Hepatic stellate cell (primary cell): ENCODE results near the gene ZRANB3.
"Not testable (repeated sequence)": the region's sequence is repeated elsewhere in the genome, so short reads cannot be mapped to it uniquely, and the experiment has no call there.

ENCODE experiments used
- DNase-seq: peaks from one replicate; pipeline ENCODE4 v3.0.0; 2011; ENCODE audit warnings: low spot score

Gene ZRANB3

DNA sequence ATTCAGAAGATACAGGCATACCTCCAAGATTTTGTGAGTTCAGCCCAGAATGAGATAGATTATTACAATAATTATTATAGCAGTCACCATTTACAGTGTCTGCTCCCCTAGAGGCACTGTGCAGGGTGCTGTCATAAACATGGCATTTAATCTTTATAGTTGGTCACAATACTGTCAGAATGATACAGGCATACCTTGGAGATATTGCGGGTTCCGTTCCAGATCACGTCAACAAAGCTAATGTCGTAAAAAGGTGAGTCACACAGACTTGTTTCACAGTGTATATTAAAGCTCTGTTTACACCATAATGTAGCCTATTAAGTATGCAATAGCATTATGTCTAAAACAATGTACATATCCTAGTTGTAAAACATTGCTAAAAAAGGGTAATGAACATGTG lies 45.6 kb downstream of the ZRANB3 start:
- DNase-seq: no peak

GRCh38 chr2:135475128-135475527 lies 55.9 kb downstream of the ZRANB3 start:
- DNase-seq: no peak

GRCh38 chr2:135473567-135473966 lies 57.5 kb downstream of the ZRANB3 start:
- DNase-seq: peak; percentile 24

DNA sequence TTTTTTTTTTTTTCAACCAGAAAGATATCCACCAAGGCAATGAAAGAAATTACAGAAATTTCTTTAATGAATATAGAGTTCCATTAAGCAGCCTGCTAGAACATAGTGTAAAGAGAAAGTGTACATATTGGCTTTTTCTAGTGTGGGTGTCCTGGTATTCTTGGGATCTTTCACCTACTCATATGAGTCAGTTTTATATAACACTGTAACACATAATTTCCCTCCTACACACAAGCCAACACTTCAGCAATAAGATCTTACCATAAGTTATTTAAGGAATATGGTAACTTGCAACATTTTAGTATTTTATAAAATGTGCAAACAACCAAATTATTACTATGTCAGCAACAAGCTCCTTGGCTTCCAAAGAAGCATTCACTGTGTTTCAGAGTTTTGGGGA lies 59.9 kb downstream of the ZRANB3 start:
- DNase-seq: no peak

DNA sequence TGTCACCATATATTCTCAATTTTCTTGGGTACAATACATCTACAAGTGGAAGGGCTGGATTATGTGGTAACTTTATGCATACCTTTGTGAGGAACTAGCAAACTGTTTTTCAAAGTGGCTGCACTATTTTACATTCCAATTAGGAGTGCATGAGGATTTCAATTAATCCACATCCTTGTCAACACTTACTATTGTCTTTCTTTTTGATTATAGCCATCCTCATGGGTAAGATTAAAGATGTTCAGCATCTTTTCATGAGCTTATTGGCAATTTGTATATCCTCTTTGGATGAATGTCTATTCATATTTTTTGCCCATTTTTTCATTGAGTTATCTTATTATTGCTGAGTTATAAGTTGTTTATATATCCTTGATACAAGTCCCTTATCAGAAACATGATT lies 73.7 kb downstream of the ZRANB3 start:
- DNase-seq: no peak

DNA sequence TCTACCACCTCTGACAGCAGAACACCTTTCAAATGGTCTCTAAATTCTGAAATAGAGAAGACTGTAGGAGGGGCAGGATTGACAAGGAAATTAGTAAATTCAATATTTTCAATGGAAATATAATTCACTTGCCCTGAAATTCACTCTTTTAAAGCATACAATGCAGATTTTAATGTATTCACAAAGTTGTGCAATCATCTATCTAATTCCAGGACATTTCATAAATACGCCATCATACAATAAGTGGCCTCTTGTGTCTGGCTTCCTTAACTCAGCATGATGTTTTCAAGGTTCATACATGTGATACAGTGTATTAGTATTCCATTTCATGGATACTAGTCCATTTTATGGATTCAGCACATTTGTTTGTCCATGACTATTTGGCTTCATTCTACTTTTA lies 74.2 kb downstream of the ZRANB3 start:
- DNase-seq: no peak

- no peak for DNase-seq
Observed at GRCh38 chr2:135456431-135456830, 74.6 kb downstream of the ZRANB3 start.

DNA sequence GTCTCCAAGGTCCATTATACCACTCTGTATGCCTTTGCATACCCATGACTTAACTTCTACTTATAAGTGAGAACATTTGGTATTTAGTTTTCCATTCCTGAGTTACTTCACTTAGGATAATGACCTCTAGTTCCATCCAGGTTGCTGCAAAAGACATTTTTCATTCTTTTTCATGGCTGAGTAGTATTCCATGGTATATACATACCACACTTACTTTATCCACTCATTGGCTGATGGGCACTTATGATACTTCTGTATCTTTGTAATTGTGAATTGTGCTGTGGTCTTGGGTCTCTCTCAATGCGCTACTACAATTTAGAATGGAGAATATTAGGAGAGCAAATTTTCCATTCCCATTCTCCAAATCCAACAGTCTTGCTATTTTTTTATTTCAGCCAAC lies 76.4 kb downstream of the ZRANB3 start:
- no peak for DNase-seq

DNA sequence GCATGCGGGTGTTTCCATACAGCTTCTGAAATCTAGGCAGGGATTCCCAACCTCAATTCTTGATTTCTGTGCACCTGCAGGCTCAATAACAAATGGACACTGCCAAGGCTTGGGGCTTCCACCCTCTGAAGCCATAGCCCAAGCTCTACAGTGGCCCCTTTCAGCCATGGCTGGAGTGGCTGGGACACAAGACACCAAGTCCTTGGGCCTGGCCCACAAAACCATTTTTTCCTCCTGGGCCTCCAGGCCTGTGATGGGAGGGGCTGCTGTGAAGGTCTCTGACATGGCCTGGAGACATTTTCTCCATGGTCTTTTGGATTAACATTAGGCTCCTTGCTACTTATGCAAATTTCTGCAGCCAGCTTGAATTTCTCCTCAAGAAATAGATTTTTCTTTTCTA lies 78.0 kb downstream of the ZRANB3 start:
- not testable (repeated sequence) for DNase-seq

- DNase-seq: no peak
Observed at GRCh38 chr2:135451966-135452365, 79.1 kb downstream of the ZRANB3 start.

DNA sequence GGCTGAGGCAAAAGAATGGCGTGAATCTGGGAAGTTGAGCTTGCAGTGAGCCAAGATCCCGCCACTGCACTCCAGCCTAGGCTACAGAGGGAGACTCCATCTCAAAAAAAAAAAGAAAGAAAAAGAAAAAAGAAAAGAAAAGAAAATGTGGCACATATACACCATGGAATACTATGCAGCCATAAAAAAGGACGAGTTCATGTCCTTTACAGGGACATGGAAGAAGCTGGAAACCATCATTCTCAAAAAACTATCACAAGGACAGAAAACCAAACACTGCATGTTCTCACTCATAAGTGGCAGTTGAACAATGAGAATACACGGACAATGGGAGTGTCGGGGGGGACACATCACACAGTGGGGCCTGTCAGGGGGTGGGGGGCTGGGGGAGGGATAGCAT lies 88.0 kb downstream of the ZRANB3 start:
- not testable (repeated sequence) for DNase-seq

GRCh38 chr2:135435155-135435554 lies 95.9 kb downstream of the ZRANB3 start:
- not testable (repeated sequence) for DNase-seq

- DNase-seq: no peak
Observed at GRCh38 chr2:135424849-135425248, 106.2 kb downstream of the ZRANB3 start.

DNA sequence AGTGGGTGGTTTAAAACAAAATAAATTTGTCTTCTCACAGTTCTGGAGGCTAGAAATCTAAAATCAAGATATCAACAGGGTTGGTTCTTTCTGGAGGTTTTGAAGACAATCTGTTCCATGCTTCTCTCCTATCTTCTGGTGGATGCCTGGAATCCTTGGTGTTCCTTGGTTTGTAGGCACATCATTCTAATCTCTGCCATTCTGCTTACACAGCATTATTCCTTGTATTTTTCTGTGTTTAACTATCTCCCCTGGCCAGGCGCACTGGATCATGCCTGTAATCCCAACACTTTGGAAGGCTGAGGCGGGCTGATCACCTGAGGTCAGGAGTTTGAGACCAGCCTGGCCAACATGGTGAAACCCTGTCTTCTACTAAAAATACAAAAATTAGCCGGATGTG lies 108.1 kb downstream of the ZRANB3 start:
- no peak for DNase-seq

GRCh38 chr2:135411646-135412045 lies 119.4 kb downstream of the ZRANB3 start:
- DNase-seq: no peak

- DNase-seq: no peak
Observed at GRCh38 chr2:135409436-135409835, 121.6 kb downstream of the ZRANB3 start.

GRCh38 chr2:135396259-135396658 lies 134.8 kb downstream of the ZRANB3 start:
- DNase-seq: not testable (repeated sequence)

DNA sequence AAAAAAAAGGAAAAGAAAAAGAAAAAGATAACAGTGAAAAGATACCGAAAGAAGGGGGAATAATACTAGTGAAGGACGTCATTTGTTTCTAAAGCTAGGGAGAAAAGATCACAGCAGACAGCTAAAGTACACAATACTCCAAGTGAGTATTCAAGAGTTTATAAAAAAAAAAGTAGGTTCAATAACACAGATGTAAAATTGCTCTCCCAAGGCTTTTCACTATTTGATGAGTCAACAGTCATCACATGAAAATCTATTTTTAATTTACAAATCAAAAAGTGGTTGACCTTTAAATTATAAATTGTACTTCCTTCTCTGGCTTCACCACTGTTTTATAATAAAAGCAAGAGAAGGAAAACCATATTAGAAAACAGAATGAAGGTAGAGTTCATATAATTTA lies 144.0 kb downstream of the ZRANB3 start:
- peak; percentile 6 for DNase-seq

DNA sequence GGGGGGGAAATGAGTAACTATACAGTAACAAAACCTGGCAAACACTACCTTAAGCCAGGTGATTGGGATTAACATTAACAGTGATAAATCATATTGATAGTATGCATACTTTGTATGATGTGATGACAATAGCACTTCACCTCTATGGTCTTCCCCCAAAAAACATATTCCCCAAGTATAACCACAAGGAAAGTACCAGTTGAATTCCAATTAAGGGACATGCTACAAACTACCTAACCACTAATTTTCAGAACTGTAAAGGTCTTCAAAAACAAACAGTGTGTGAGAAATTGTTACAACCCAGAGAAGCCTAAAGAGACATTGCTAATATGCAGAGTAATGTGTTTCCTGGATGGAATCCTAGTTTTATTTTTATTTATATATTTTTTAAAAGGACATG lies 152.4 kb downstream of the ZRANB3 start:
- DNase-seq: no peak

DNA sequence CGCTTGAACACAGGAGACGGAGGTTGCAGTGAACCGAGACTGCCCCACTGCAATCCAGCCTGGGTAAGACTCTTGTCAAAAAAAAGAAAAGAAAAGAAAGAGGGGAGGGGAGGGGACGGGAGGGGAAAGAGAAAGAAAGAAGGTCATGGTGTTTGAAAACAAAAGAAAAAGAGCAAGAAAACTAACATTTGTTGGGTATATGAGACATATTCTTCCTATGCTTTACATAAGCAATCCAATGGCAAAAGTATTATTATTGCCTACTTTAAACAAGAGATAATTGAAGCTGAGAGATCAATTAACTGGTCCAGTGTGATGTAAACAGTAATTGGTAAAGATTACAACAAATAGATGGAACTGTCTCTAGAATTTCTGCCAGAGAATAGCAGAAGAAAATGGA lies 157.3 kb downstream of the ZRANB3 start:
- DNase-seq: no peak

DNA sequence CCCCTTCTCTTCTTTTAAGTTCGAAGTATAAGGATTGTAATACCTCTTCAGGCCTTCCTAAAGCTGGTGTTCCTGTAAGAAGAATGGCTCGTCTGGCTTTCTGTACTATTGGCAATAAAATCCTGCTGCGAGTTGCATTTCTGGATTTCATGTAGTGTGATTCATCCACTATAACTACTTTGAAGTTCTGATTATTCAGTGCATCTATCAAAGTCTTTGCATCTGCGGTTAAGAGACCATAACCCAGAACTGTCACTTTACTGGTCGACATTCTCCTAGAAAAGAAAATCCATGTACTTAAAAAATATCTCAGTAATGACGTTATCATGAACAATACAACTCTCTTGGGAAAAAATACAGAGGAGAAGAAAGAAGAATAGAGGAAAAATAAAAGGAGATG lies 181.1 kb downstream of the ZRANB3 start:
- DNase-seq: no peak

DNA sequence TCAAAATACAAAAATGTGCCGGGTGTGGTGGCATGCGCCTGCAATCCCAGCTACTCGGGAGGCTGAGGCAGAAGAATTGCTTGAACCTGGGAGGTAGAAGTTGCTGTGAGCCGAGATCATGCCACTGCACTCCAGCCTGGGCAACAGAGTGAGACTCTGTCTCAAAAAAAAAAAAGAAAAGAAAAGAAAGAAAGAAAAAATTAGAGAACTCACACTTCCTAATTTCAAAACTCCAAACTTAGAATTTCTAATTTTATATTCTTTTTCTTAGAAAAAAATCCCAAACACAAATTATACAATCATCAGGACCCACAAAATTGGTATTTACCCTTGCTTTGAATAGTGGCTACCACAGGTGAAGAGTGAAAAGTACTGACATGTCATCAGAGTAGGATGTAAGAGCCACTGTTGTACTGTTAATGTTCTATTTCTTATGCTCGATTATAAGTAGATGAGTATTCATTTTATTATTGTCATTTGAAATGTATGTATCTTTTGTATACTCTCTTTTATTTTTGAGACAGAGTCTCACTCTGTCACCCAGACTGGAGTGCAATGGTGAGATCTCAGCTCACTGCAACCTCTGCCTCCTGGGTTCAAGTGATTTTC lies 182.8 kb downstream of the ZRANB3 start:
- DNase-seq: not testable (repeated sequence)

GRCh38 chr2:135337071-135337470 lies 193.9 kb downstream of the ZRANB3 start:
- no peak for DNase-seq

- no peak for DNase-seq
Observed at GRCh38 chr2:135335256-135335655, 195.8 kb downstream of the ZRANB3 start.

- no peak for DNase-seq
Observed at GRCh38 chr2:135327146-135327545, 203.9 kb downstream of the ZRANB3 start.
